Measurements from ENCODE around the gene NARF. TPM values are rescaled to one million over a fixed set of nuclear protein-coding genes. Genes with fewer than 3 reads are reported as not detected.

The NARF gene
- total and polyA plus RNA-seq, 9 donors = 29.6 to 52.7 (median 47.5) TPM

DNA sequence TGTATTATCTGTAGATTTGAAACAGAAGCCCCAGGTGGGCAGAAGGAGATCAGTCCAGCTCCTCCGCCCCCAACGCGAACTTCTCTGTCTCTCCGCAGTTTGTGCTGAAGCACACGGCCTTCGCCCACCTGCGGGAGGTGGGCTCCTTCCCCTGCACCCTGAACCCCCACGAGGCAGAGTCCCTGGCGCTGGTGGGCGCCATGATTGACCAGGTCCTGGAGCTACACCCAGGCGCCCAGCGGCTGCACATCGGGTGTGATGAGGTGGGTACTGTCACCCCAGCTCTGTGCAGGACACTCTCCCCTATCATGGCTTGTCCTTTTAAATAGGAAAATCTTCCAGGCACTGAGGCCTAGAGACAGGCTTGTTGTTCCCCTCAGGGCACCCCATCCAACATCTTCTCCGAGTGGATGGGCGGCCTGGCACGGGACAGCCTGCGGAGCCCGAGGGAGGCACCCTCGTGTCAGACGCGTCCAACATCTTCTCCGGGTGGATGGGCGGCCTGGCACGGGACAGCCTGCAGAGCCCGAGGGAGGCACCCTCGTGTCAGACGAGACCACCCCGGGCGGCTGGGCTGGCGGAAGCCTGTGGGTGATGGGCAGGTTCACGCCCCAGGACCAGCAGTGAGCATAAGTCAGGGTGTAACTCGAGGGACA lies 24.9 kb upstream of the NARF start:
- no peak overlapping the region for H3K4me3 ChIP-seq
- H3K9me3 ChIP-seq = no peaks in the 10 kb centered on the region
- intact Hi-C loops (cut with DNase I) = no loop called here
- no peak for DNase-seq
- H3K27me3 ChIP-seq = no peaks in the 10 kb centered on the region
- no peak for TF ChIP-seq EP300 (IDR thresholded peaks at IDR 0.05)
- TF ChIP-seq, protein P1, sequence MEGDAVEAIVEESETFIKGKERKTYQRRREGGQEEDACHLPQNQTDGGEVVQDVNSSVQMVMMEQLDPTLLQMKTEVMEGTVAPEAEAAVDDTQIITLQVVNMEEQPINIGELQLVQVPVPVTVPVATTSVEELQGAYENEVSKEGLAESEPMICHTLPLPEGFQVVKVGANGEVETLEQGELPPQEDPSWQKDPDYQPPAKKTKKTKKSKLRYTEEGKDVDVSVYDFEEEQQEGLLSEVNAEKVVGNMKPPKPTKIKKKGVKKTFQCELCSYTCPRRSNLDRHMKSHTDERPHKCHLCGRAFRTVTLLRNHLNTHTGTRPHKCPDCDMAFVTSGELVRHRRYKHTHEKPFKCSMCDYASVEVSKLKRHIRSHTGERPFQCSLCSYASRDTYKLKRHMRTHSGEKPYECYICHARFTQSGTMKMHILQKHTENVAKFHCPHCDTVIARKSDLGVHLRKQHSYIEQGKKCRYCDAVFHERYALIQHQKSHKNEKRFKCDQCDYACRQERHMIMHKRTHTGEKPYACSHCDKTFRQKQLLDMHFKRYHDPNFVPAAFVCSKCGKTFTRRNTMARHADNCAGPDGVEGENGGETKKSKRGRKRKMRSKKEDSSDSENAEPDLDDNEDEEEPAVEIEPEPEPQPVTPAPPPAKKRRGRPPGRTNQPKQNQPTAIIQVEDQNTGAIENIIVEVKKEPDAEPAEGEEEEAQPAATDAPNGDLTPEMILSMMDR (IDR thresholded peaks at IDR 0.05) = no peak
- TF ChIP-seq POLR2A (IDR thresholded peaks at IDR 0.05) = no peak
- H3K36me3 ChIP-seq = no peaks in the 10 kb centered on the region
- no peak overlapping the region for H3K27ac ChIP-seq
- 87 to 89% (median 87%) methylated on average over 22 to 32 of the region's 32 CpGs for WGBS, 3 donors
- H3K4me1 ChIP-seq (ENCODE audit: insufficient read depth) = no peaks in the 10 kb centered on the region

DNA sequence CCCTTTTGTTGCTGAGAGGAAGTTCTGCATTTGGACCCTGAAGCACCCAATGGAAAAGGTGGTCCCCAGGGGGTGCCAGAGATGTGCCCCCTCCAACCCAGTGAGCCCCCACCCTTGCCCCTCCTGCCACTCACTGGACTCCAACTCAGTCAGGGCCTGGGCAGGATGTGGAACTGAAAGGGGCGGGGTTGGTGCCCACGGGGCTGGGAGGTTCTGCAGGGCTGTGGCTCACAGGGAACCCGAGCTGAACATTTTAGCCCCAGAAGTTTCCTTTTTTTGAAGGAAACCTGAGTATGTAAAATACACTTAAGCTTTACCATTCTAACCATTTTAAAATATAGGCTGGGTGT lies 24.4 kb upstream of the NARF start:
- no peak for DNase-seq
- intact Hi-C loops (cut with DNase I) = no loop called here

DNA sequence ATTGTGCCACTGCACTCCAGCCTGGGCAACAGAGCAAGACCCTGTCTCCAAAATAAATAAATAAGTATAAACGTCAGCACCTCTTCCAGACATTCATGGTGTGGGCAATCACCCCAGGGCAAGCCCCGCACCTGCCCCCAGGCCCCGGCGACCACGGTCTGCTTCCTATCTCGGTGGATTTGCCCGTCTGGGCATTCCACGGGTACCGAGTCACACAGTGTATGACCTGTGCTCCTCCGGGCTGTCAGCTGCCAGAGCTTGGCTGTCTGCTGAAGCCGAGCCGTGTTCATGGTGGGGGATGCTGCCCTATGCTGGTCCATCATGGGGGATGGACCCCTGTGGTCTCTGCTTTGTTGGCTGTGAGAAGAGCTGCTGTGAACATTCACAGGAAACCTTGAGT lies 23.4 kb upstream of the NARF start:
- DNase-seq = no peak
- H3K4me1 ChIP-seq (ENCODE audit: insufficient read depth) = no peaks in the 10 kb centered on the region
- H3K36me3 ChIP-seq = no peaks in the 10 kb centered on the region
- TF ChIP-seq POLR2A (IDR thresholded peaks at IDR 0.05) (no peak), EP300 (IDR thresholded peaks at IDR 0.05) (no peak)
- TF ChIP-seq, protein P1 (IDR thresholded peaks at IDR 0.05) = no peak
- no peak overlapping the region for H3K27ac ChIP-seq
- H3K4me3 ChIP-seq = no peak overlapping the region
- intact Hi-C loops (cut with DNase I) = no loop called here
- no peaks in the 10 kb centered on the region for H3K27me3 ChIP-seq
- WGBS, 3 donors = 83 to 86% (median 85%) methylated on average over 12 of the region's 12 CpGs
- no peaks in the 10 kb centered on the region for H3K9me3 ChIP-seq

More for the DNA sequence above, 24.4 kb upstream of the NARF start:
- Histone ChIP-seq H3K9me3 (no peaks in the 10 kb centered on the region), H3K27ac (no peak overlapping the region), H3K27me3 (no peaks in the 10 kb centered on the region), H3K36me3 (no peaks in the 10 kb centered on the region), H3K4me3 (no peak overlapping the region), H3K4me1 (ENCODE audit: insufficient read depth) (no peaks in the 10 kb centered on the region)
- no peak for TF ChIP-seq EP300 (IDR thresholded peaks at IDR 0.05)
- TF ChIP-seq POLR2A (IDR thresholded peaks at IDR 0.05) = no peak
- TF ChIP-seq, protein P1 (IDR thresholded peaks at IDR 0.05) = no peak
- WGBS, 3 donors = 40 to 87% (median 59%) methylated on average over 3 of the region's 3 CpGs

DNA sequence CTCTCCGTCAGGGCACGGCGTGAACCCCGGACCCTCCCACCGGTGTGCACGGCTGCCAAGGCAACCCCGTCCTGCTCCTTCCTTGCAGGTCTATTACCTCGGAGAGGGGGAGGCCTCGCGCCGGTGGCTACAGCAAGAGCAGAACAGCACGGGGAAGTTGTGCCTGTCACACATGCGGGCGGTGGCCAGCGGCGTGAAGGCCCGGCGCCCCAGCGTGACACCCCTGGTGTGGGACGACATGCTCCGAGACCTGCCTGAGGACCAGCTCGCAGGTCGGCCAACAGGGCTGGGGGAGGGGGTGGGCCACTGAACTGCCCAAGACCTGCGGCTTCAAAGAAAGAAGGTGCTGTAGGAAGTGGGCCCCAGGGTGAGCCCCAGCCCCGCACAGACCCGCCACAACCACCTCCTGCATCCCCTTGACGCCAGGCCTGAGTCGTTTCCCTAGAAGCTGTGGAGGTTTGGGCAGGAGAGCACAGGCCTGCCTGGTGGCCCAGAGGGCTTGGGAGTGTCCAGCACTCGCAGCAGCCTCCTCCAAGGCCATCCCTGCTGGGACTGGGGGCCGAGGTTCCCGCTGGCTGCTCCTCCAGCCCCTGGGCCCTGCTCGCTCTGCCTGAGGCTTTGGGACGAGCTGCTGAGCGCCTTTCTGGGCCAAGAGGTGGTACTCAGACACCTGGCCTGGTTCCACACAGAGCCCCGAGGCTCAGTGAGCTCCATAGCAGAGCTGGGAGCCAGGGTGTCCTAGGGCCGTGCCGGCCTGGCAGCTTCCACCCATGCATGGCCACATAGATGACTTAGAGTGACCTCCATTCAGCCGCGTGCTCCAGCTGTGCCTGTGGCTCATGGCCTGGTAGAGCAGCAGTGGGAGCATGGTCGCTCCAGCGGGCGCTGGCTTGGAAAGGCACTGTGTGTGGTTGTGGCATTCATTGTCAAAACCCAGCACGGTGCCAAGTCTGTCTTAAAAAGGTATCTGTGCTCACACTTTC lies 22.6 kb upstream of the NARF start:
- Histone ChIP-seq H3K27ac (no peak overlapping the region), H3K27me3 (no peaks in the 10 kb centered on the region), H3K4me3 (no peak overlapping the region), H3K4me1 (ENCODE audit: insufficient read depth) (no peaks in the 10 kb centered on the region), H3K36me3 (no peaks in the 10 kb centered on the region), H3K9me3 (no peaks in the 10 kb centered on the region)
- TF ChIP-seq POLR2A (IDR thresholded peaks at IDR 0.05) (no peak), EP300 (IDR thresholded peaks at IDR 0.05) (no peak)
- TF ChIP-seq, protein P1 (IDR thresholded peaks at IDR 0.05) = no peak
- intact Hi-C loops (cut with DNase I) = no loop called here
- peak in 1 of 5 donors; percentile 23 for DNase-seq
- 83 to 87% (median 87%) methylated on average over 36 to 43 of the region's 43 CpGs for WGBS, 3 donors
